H1 (cell line): ENCODE results near the gene ADAMTS20. TPM values are rescaled to one million over a fixed set of nuclear protein-coding genes. Genes with fewer than 3 reads are reported as not detected.

Experiments
- CTCF ChIA-PET: fragments of 300-600 bp; sonication (Branson Sonifier 250); formaldehyde crosslinking; loops from one replicate; lab custom pipeline; 2021; ENCODE audit not compliant: partially characterized antibody; lab: Charles Lee
- POLR2A ChIA-PET: fragments of 300-600 bp; sonication (Branson Sonifier 250); formaldehyde crosslinking; loops from one replicate; lab custom pipeline; 2021; ENCODE audit warnings: inconsistent platforms; ENCODE audit not compliant: partially characterized antibody; lab: Charles Lee
- DNase-seq, 2 experiments: peaks; one replicate each; pipeline versions ENCODE4 v3.0.0 to v3.0.0-alpha.2; 2010 to 2022; ENCODE audit warnings: low spot score in 2 of 2, low read depth in 1 of 2, mixed read lengths in 1 of 2
- FAIRE-seq: peaks from 2 replicates; lab custom pipeline; 2011; peaks lifted over from hg19 to GRCh38; lab: Jason Lieb, UNC
- H2AFZ ChIP-seq: 2 replicates; pipeline ENCODE4 v1.8.1; 2012; ENCODE audit warnings: low read length, inconsistent platforms
- H2AK5ac ChIP-seq: 2 replicates; pipeline ENCODE4 v1.6.1; 2013; ENCODE audit warnings: low read depth, low read length
- H2BK120ac ChIP-seq: replicated peaks from 2 replicates; pipeline ENCODE3; 2013; ENCODE audit warnings: low read depth, low read length, inconsistent platforms
- H2BK12ac ChIP-seq: 2 replicates; pipeline ENCODE4 v1.6.1; 2013; ENCODE audit warnings: low read depth, low read length
- H2BK15ac ChIP-seq: 2 replicates; pipeline ENCODE4 v1.6.1; 2013; ENCODE audit warnings: low read length
- H2BK20ac ChIP-seq: 2 replicates; pipeline ENCODE4 v1.6.1; 2013; ENCODE audit warnings: low read length
- H2BK5ac ChIP-seq: 2 replicates; pipeline ENCODE4 v1.6.1; 2013; ENCODE audit warnings: low read depth, low read length
- H3K14ac ChIP-seq: 2 replicates; pipeline ENCODE4 v1.6.1; 2013; ENCODE audit warnings: inconsistent platforms; ENCODE audit not compliant: insufficient read length
- H3K18ac ChIP-seq: 2 replicates; pipeline ENCODE4 v1.6.1; 2013; ENCODE audit warnings: low read length; ENCODE audit errors: extremely low read depth
- H3K23ac ChIP-seq: 2 replicates; pipeline ENCODE4 v1.6.1; 2013; ENCODE audit warnings: inconsistent platforms; ENCODE audit not compliant: insufficient read length
- H3K23me2 ChIP-seq: 2 replicates; pipeline ENCODE4 v1.6.1; 2013; ENCODE audit warnings: low read depth, low read length
- H3K27ac ChIP-seq: 2 replicates; pipeline ENCODE4 v1.6.1; 2011; ENCODE audit warnings: low read depth, low read length, inconsistent platforms
- H3K27me3 ChIP-seq, 4 experiments: replicated peaks in 1 of 4; 1 replicate in 1 of 4; 2 replicates in 3 of 4; pipeline versions ENCODE4 v1.6.1 to v1.8.1; 2011 to 2013; ENCODE audit warnings: low read length in 3 of 4, mild to moderate bottlenecking in 3 of 4, inconsistent platforms in 2 of 4, mixed read lengths in 2 of 4, moderate library complexity in 1 of 4; ENCODE audit not compliant: control insufficient read depth in 3 of 4, insufficient read depth in 3 of 4; ENCODE audit errors: extremely low read depth in 1 of 4
- H3K36me3 ChIP-seq, 4 experiments: 2 replicates each; pipeline versions ENCODE4 v1.6.1 to v1.8.1; 2011 to 2013; ENCODE audit warnings: mild to moderate bottlenecking in 4 of 4, low read length in 3 of 4, moderate library complexity in 2 of 4, control low read depth in 1 of 4, inconsistent platforms in 1 of 4; ENCODE audit not compliant: insufficient read depth in 4 of 4, control insufficient read depth in 2 of 4
- H3K4ac ChIP-seq: replicated peaks from 2 replicates; pipeline ENCODE3; 2013; ENCODE audit warnings: low read length, low read depth, mixed read lengths, inconsistent platforms; ENCODE audit not compliant: insufficient read length
- H3K4me1 ChIP-seq, 4 experiments: replicated peaks in 1 of 4; 1 replicate in 1 of 4; 2 replicates in 3 of 4; pipeline versions ENCODE4 v1.6.1 to v1.8.1; 2011 to 2013; ENCODE audit warnings: low read length in 3 of 4, inconsistent platforms in 2 of 4, mixed read lengths in 1 of 4; ENCODE audit not compliant: insufficient read depth in 4 of 4, control insufficient read depth in 3 of 4
- H3K4me2 ChIP-seq, 2 experiments: 2 replicates each; pipeline versions ENCODE4 v1.6.1 to v1.8.1; 2011 to 2013; ENCODE audit warnings: low read depth in 2 of 2, low read length in 2 of 2, control low read depth in 1 of 2, inconsistent platforms in 1 of 2, mild to moderate bottlenecking in 1 of 2; ENCODE audit not compliant: insufficient read depth in 1 of 2
- H3K4me3 ChIP-seq, 4 experiments: fragments of 200-600, 300-600 bp in 1 of 4; sonication (generic), shearing (Covaris generic), sonication (Bioruptor Twin) in 1 of 4; 2 replicates each; pipeline versions ENCODE4 v1.5.1 to v1.8.1; 2011 to 2016; ENCODE audit warnings: low read length in 4 of 4, low read depth in 3 of 4, control low read depth in 2 of 4, inconsistent platforms in 2 of 4, mild to moderate bottlenecking in 2 of 4, mixed read lengths in 1 of 4, moderate library complexity in 1 of 4; ENCODE audit not compliant: insufficient read depth in 2 of 4; ENCODE audit errors: extremely low read depth in 1 of 4
- H3K56ac ChIP-seq: replicated peaks from 2 replicates; pipeline ENCODE3; 2013; ENCODE audit warnings: low read depth, mild to moderate bottlenecking, mixed read lengths, low read length, inconsistent platforms; ENCODE audit not compliant: insufficient read length
- H3K79me1 ChIP-seq: 2 replicates; pipeline ENCODE4 v1.6.1; 2013; ENCODE audit warnings: low read depth, low read length, control low read depth
- H3K79me2 ChIP-seq, 2 experiments: 2 replicates each; pipeline versions ENCODE4 v1.6.1 to v1.8.1; 2012 to 2013; ENCODE audit warnings: low read length in 2 of 2, mild to moderate bottlenecking in 2 of 2, inconsistent platforms in 1 of 2; ENCODE audit not compliant: insufficient read depth in 2 of 2, control insufficient read depth in 1 of 2
- H3K9ac ChIP-seq, 4 experiments: replicated peaks in 1 of 4; 1 replicate in 1 of 4; 2 replicates in 3 of 4; pipeline versions ENCODE4 v1.6.1 to v1.8.1; 2011 to 2013; ENCODE audit warnings: low read depth in 3 of 4, low read length in 3 of 4, control low read depth in 2 of 4, mild to moderate bottlenecking in 2 of 4, moderate library complexity in 2 of 4, inconsistent platforms in 1 of 4; ENCODE audit errors: extremely low read depth in 1 of 4
- H3K9me3 ChIP-seq, 2 experiments: 2 replicates each; pipeline versions ENCODE4 v1.6.1 to v1.8.1; 2012 to 2013; ENCODE audit warnings: mild to moderate bottlenecking in 2 of 2, moderate library complexity in 2 of 2, control low read depth in 1 of 2, inconsistent platforms in 1 of 2, low read depth in 1 of 2, low read length in 1 of 2, mixed read lengths in 1 of 2; ENCODE audit not compliant: insufficient read depth in 2 of 2
- H4K20me1 ChIP-seq, 2 experiments: replicated peaks in 1 of 2; 2 replicates each; pipeline versions ENCODE3 to v1.8.1; 2011 to 2013; ENCODE audit warnings: inconsistent platforms in 2 of 2, low read length in 2 of 2, mild to moderate bottlenecking in 1 of 2; ENCODE audit not compliant: insufficient read depth in 2 of 2, control insufficient read depth in 1 of 2
- H4K5ac ChIP-seq: 2 replicates; pipeline ENCODE4 v1.6.1; 2013; ENCODE audit warnings: low read length, low read depth, mixed read lengths, inconsistent platforms; ENCODE audit not compliant: insufficient read length
- H4K8ac ChIP-seq: 2 replicates; pipeline ENCODE4 v1.8.0; 2013; ENCODE audit warnings: mild to moderate bottlenecking, moderate library complexity, low read length, inconsistent platforms; ENCODE audit not compliant: insufficient read depth; ENCODE audit errors: extremely low read depth
- H4K91ac ChIP-seq: replicated peaks from 2 replicates; pipeline ENCODE3; 2013; ENCODE audit warnings: low read length, mixed read lengths, inconsistent platforms; ENCODE audit not compliant: insufficient read length
- KDM4A ChIP-seq: IDR thresholded peaks from one replicate; pipeline ENCODE4 v1.7.1; 2012; ENCODE audit warnings: low read depth, mild to moderate bottlenecking, moderate library complexity, low read length, inconsistent platforms; ENCODE audit not compliant: severe bottlenecking
- SUZ12 ChIP-seq: fragments of 200-600 bp; sonication (generic); IDR thresholded peaks from 2 replicates; pipeline ENCODE4 v1.6.1; 2012; ENCODE audit warnings: mild to moderate bottlenecking, inconsistent platforms, low read length, moderate library complexity, mixed read lengths
- TCF12 ChIP-seq: IDR thresholded peaks from 2 replicates; pipeline ENCODE4 v1.6.1; 2011; ENCODE audit warnings: low read depth, mild to moderate bottlenecking, low read length
- WGBS, 2 experiments: shearing (Covaris generic) in 1 of 2; methylation state at CpG; one replicate each; pipeline versions ENCODE4 v1.1.6 to v1.1.7; 2013 to 2015; ENCODE audit warnings: low lambda C conversion rate in 2 of 2, mixed read lengths in 2 of 2, inconsistent platforms in 1 of 2, low coverage in 1 of 2, missing lambda C conversion rate in 1 of 2; ENCODE audit not compliant: insufficient replicate concordance in 2 of 2, insufficient coverage in 1 of 2, insufficient read length in 1 of 2; ENCODE audit errors: extremely low coverage in 1 of 2, missing lambda C conversion rate in 1 of 2; 5-methylcytosine and 5-hydroxymethylcytosine counted together
- polyA plus RNA-seq, 7 experiments: library from polyadenylated mRNA; depleted of rRNA in 3 of 7; stranded (reverse) in 5 of 7; unstranded in 2 of 7; fragments of >200 nt in 5 of 7; fragments of 200-250 nt in 2 of 7; gene quantifications; 1 replicate in 5 of 7; 2 replicates in 1 of 7; 4 replicates in 1 of 7; pipeline versions ENCODE4 v1.2.1 to v1.2.3, GENCODE V29; 2011 to 2013; ENCODE audit warnings: missing spikeins in 2 of 7, mixed read lengths in 2 of 7
- total RNA-seq: library from RNA; stranded (reverse); fragmentation: NEBNext Ultra II Directional; extraction: Animal tissue kit (Norgen Biotek cat#: 25700); gene quantifications from 2 replicates; pipeline ENCODE4 v1.2.1, GENCODE V29; 2021

ADAMTS20 gene
- total and polyA plus RNA-seq, 2 of the 8 experiments (the other 6 are each of a cell fraction or from before 2014, with no cell fraction given) = 2.9 to 5.1 TPM

DNA sequence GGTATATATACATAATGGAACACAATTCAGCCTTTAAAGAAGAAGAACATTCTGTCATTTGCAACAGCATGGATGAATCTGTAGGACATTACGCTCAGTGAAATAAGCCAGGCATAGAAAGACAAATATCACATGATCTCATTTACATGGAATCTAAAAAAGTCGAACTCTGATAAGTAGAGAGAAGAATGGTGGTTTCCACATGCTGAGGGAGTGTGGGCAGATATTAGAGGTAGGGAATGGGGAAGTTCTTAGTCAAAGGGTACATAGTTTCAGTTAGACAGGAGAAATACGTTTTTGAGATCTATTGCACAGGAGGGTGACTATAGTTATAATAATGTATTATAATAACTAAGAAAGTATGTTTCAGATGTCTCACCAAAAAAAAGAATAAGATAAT is 71.4 kb downstream of the ADAMTS20 start:
- DNase-seq = no peak
- CTCF ChIA-PET = no interaction called here
- TF ChIP-seq SUZ12 (no peak), KDM4A (no peak), TCF12 (no peak)

More for the DNA sequence above, 71.4 kb downstream of the ADAMTS20 start:
- H2BK20ac ChIP-seq = no peak overlapping the region
- no peak overlapping the region for H4K91ac ChIP-seq
- WGBS, 2 experiments = 91% methylated on average over 3 of the region's 3 CpGs; no CpG with 5 or more reads in 1 of the 2 experiments
- no peak overlapping the region for H3K14ac ChIP-seq
- peaks cover 0 to 1% (median 0%) of the 10 kb centered on the region in 4 experiments; a peak in 1 of 7 replicates for H3K27me3 ChIP-seq
- H3K4me2 ChIP-seq = no peak overlapping the region
- H2AK5ac ChIP-seq = no peak overlapping the region
- H3K9me3 ChIP-seq = no peaks in the 10 kb centered on the region
- no peak for FAIRE-seq
- H3K79me2 ChIP-seq = no peaks in the 10 kb centered on the region
- H3K4ac ChIP-seq = no peak overlapping the region
- POLR2A ChIA-PET = no interaction called here
- H3K4me1 ChIP-seq = no peaks in the 10 kb centered on the region
- H4K20me1 ChIP-seq = no peaks in the 10 kb centered on the region
- no peaks in the 10 kb centered on the region; a peak in 1 of 8 replicates for H3K36me3 ChIP-seq
- H3K4me3 ChIP-seq = no peak overlapping the region
- H3K9ac ChIP-seq = no peak overlapping the region
- no peak overlapping the region for H3K27ac ChIP-seq
- H2AFZ ChIP-seq = no peak overlapping the region
- H3K79me1 ChIP-seq = no peaks in the 10 kb centered on the region
- H3K18ac ChIP-seq = no peak overlapping the region
- no peak overlapping the region for H2BK5ac ChIP-seq
- H4K8ac ChIP-seq = no peak overlapping the region
- no peak overlapping the region for H2BK120ac ChIP-seq
- no peaks in the 10 kb centered on the region for H3K23me2 ChIP-seq
- H3K23ac ChIP-seq = no peak overlapping the region
- no peak overlapping the region for H2BK12ac ChIP-seq
- no peak overlapping the region for H4K5ac ChIP-seq
- H3K56ac ChIP-seq = no peak overlapping the region
- no peak overlapping the region for H2BK15ac ChIP-seq
